NCI-H1417 (cell line): Measurements from ENCODE around the gene NOL9.
"Not testable (repeated sequence)": the region's sequence is repeated elsewhere in the genome, so short reads cannot be mapped to it uniquely, and the experiment has no call there.

Source experiments
- DNase-seq, 3 experiments: peaks; one replicate each; lab custom pipeline; 2025; lab: John Stamatoyannopoulos, UW

The NOL9 gene

GRCh38 chr1:6554031-6554906, at the start of gene NOL9:
NOL9 (minus strand) TSS chr1:6554513; CDS start chr1:6554502, 11 bp downstream.
- DNase-seq, result peak; percentile 90 to 93 (median 91)

GRCh38 chr1:6603238-6603914, 49.1 kb upstream of the NOL9 start:
- peak in 1 of 3 experiments; percentile 45 for DNase-seq

- DNase-seq, result peak; percentile 64 to 86 (median 85)
Observed at GRCh38 chr1:6602669-6603237, 48.4 kb upstream of the NOL9 start, which contains the start of gene KLHL21. KLHL21 (minus strand) TSS chr1:6602869; CDS start chr1:6602817, 52 bp downstream.

- peak; percentile 49 to 86 (median 85) for DNase-seq
Observed at GRCh38 chr1:6601923-6602668, 47.8 kb upstream of the NOL9 start.

- peak in 2 of 3 experiments; percentile 35 to 57 for DNase-seq
Observed at GRCh38 chr1:6601049-6601922, 47.0 kb upstream of the NOL9 start.

GRCh38 chr1:6600410-6601048, 46.2 kb upstream of the NOL9 start:
- peak in 1 of 3 experiments; percentile 36 for DNase-seq

GRCh38 chr1:6599991-6600390, 45.7 kb upstream of the NOL9 start:
- DNase-seq, result not testable (repeated sequence)

GRCh38 chr1:6599141-6599975, 45.0 kb upstream of the NOL9 start:
- no peak for DNase-seq

GRCh38 chr1:6597777-6598131, 43.4 kb upstream of the NOL9 start:
- DNase-seq, result no peak

GRCh38 chr1:6596886-6597776, 42.8 kb upstream of the NOL9 start:
- no peak for DNase-seq

- no peak for DNase-seq
Observed at GRCh38 chr1:6596351-6596750, 42.0 kb upstream of the NOL9 start.

GRCh38 chr1:6594977-6595740, 40.8 kb upstream of the NOL9 start:
- DNase-seq, result peak in 1 of 3 experiments; percentile 22

GRCh38 chr1:6593810-6594209, 39.5 kb upstream of the NOL9 start:
- DNase-seq, result no peak

GRCh38 chr1:6592865-6593593, 38.7 kb upstream of the NOL9 start:
- DNase-seq, result no peak

- DNase-seq, result no peak
Observed at GRCh38 chr1:6592441-6592840, 38.1 kb upstream of the NOL9 start.

GRCh38 chr1:6591644-6592043, 37.3 kb upstream of the NOL9 start:
- DNase-seq, result no peak

GRCh38 chr1:6591222-6591621, 36.9 kb upstream of the NOL9 start:
- DNase-seq, result no peak
